Hepatocyte (in vitro differentiated cells): Measurements from ENCODE around the gene VENTX. TPM values are rescaled to one million over a fixed set of nuclear protein-coding genes. Genes with fewer than 3 reads are reported as not detected.

Experiments
- DNase-seq: peaks from one replicate; pipeline ENCODE4 v3.0.0-alpha.2; 2016; ENCODE audit warnings: low spot score
- H2AFZ ChIP-seq: fragments of 200-600 bp; sonication (generic); 2 replicates; pipeline ENCODE4 v1.6.0; 2016; ENCODE audit warnings: antibody characterized with exemption, mild to moderate bottlenecking
- H3K27ac ChIP-seq: fragments of 200-600 bp; sonication (generic); 2 replicates; pipeline ENCODE4 v1.5.1; 2016; ENCODE audit warnings: mild to moderate bottlenecking
- H3K27me3 ChIP-seq: fragments of 200-600 bp; sonication (generic); 2 replicates; pipeline ENCODE4 v1.6.1; 2016
- H3K36me3 ChIP-seq: fragments of 200-600 bp; sonication (generic); replicated peaks from 2 replicates; pipeline ENCODE4 v1.5.1; 2016; ENCODE audit warnings: low read depth; ENCODE audit not compliant: insufficient read depth
- H3K4me1 ChIP-seq: fragments of 200-600 bp; sonication (generic); 2 replicates; pipeline ENCODE4 v1.5.1; 2016; ENCODE audit warnings: mild to moderate bottlenecking, moderate library complexity; ENCODE audit not compliant: insufficient read depth
- H3K4me2 ChIP-seq: fragments of 200-600 bp; sonication (generic); 2 replicates; pipeline ENCODE4 v1.6.0; 2016
- H3K4me3 ChIP-seq: fragments of 200-600 bp; sonication (generic); 2 replicates; pipeline ENCODE4 v1.5.1; 2016; ENCODE audit warnings: mild to moderate bottlenecking
- H3K79me2 ChIP-seq: fragments of 200-600 bp; sonication (generic); 2 replicates; pipeline ENCODE4 v1.6.0; 2017; ENCODE audit warnings: mild to moderate bottlenecking
- H3K9me2 ChIP-seq: fragments of 200-600 bp; sonication (generic); replicated peaks from 2 replicates; pipeline ENCODE4 v1.6.0; 2017; ENCODE audit warnings: mild to moderate bottlenecking; ENCODE audit not compliant: insufficient read depth
- H3K9me3 ChIP-seq: fragments of 200-600 bp; sonication (generic); 2 replicates; pipeline ENCODE4 v1.5.1; 2016; ENCODE audit warnings: low read depth, mild to moderate bottlenecking
- H4K20me1 ChIP-seq: fragments of 200-600 bp; sonication (generic); 2 replicates; pipeline ENCODE4 v1.6.0; 2016; ENCODE audit warnings: mild to moderate bottlenecking; ENCODE audit not compliant: insufficient read depth, poor library complexity, severe bottlenecking
- EZH2 ChIP-seq: fragments of 200-600 bp; sonication (generic); IDR thresholded peaks from 2 replicates; pipeline ENCODE4 v1.6.1; 2016; ENCODE audit warnings: antibody characterized with exemption, mild to moderate bottlenecking, borderline replicate concordance
- EZH2phosphoT487 ChIP-seq: fragments of 200-600 bp; sonication (generic); IDR thresholded peaks from one replicate; pipeline ENCODE4 v1.6.1; 2018; ENCODE audit warnings: antibody characterized with exemption, mild to moderate bottlenecking, low read depth, moderate library complexity; ENCODE audit not compliant: unreplicated experiment, severe bottlenecking
- WGBS: methylation state at CpG from one replicate; pipeline ENCODE4 v1.1.6; 2016; ENCODE audit warnings: low lambda C conversion rate; ENCODE audit errors: missing lambda C conversion rate; 5-methylcytosine and 5-hydroxymethylcytosine counted together
- polyA plus RNA-seq: library from polyadenylated mRNA; unstranded; fragments of >200 nt; fragmentation: Nextera tagmentation; extraction: Ambion mirVana; gene quantifications from 2 replicates; pipeline ENCODE4 v1.2.1, GENCODE V29; 2016
- total RNA-seq: library from RNA; depleted of rRNA; stranded (reverse); fragments of >200 nt; gene quantifications from 2 replicates; pipeline ENCODE4 v1.2.3, GENCODE V29; 2014
- TF ChIP-seq, protein P1 (sequence below): fragments of 200-600 bp; sonication (generic); IDR thresholded peaks from 2 replicates; pipeline ENCODE4 v1.5.1; 2016; ENCODE audit warnings: antibody characterized with exemption, mild to moderate bottlenecking; ENCODE audit not compliant: poor library complexity

The VENTX gene
- total and polyA plus RNA-seq, 2 experiments from 2014 or later: not detected

- Histone ChIP-seq H3K9me2 (no peaks in the 10 kb centered on the region), H3K9me3 (no peaks in the 10 kb centered on the region), H3K4me2 (no peak overlapping the region), H3K36me3 (no peaks in the 10 kb centered on the region), H3K4me1 (no peaks in the 10 kb centered on the region), H3K4me3 (no peak overlapping the region), H2AFZ (no peak overlapping the region), H4K20me1 (no peaks in the 10 kb centered on the region), H3K27ac (no peak overlapping the region), H3K27me3 (no peaks in the 10 kb centered on the region), H3K79me2 (no peaks in the 10 kb centered on the region)
- TF ChIP-seq EZH2phosphoT487 (no peak), EZH2 (no peak)
- TF ChIP-seq, protein P1, sequence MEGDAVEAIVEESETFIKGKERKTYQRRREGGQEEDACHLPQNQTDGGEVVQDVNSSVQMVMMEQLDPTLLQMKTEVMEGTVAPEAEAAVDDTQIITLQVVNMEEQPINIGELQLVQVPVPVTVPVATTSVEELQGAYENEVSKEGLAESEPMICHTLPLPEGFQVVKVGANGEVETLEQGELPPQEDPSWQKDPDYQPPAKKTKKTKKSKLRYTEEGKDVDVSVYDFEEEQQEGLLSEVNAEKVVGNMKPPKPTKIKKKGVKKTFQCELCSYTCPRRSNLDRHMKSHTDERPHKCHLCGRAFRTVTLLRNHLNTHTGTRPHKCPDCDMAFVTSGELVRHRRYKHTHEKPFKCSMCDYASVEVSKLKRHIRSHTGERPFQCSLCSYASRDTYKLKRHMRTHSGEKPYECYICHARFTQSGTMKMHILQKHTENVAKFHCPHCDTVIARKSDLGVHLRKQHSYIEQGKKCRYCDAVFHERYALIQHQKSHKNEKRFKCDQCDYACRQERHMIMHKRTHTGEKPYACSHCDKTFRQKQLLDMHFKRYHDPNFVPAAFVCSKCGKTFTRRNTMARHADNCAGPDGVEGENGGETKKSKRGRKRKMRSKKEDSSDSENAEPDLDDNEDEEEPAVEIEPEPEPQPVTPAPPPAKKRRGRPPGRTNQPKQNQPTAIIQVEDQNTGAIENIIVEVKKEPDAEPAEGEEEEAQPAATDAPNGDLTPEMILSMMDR: no peak
- DNase-seq: no peak
- 94% methylated on average over 8 of the region's 14 CpGs for WGBS
Observed at GRCh38 chr10:133189726-133190125, 47.9 kb upstream of the VENTX start.

DNA sequence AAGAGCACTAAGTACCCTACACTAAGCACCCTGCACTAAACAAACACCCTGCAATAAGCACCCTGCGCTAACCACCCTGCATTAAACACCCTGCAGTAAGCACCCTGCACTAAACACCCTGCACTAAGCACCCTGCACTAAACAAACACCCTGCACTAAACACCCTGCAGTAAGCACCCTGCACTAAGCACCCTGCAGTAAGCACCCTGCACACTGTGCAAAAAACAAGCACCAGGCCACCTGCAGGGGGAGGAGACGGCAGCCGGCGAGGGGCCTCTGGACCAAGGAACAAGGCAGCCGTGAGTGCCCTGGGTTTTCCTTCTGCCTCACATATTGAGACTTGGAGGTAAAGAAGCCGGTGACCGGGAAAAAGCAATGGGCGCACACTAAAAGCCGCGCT lies 47.4 kb upstream of the VENTX start:
- no peaks in the 10 kb centered on the region for H3K27me3 ChIP-seq
- no peak overlapping the region for H3K4me2 ChIP-seq
- H3K36me3 ChIP-seq: no peaks in the 10 kb centered on the region
- H3K9me2 ChIP-seq: no peaks in the 10 kb centered on the region
- DNase-seq: no peak
- no peaks in the 10 kb centered on the region for H4K20me1 ChIP-seq
- 98% methylated on average over 10 of the region's 10 CpGs for WGBS
- H3K4me3 ChIP-seq: no peak overlapping the region
- no peaks in the 10 kb centered on the region for H3K4me1 ChIP-seq
- no peaks in the 10 kb centered on the region for H3K79me2 ChIP-seq
- H2AFZ ChIP-seq: no peak overlapping the region
- no peaks in the 10 kb centered on the region for H3K9me3 ChIP-seq
- TF ChIP-seq, protein P1: no peak
- TF ChIP-seq EZH2phosphoT487 (no peak), EZH2 (no peak)
- no peak overlapping the region for H3K27ac ChIP-seq

DNA sequence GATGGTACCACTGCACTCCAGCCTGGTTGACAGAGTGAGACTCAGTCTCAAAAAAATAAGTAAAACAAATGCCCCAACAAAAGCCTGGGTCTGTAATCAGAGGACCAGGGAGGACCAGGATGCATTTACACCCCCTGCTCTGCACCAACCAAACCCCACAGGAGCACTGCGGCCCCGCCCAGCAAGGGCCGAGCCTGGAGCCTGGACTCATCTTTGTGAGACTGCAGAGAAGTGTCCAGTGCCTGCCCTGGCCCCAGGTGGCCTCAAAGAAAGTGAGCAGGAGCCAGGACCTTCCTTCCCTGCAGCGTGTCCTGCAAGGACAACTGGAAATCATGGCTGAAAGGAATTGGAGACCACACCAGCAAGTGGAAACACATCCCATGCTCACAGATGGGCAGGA lies 46.0 kb upstream of the VENTX start:
- Histone ChIP-seq H3K4me3 (no peak overlapping the region), H4K20me1 (no peaks in the 10 kb centered on the region), H3K27me3 (no peaks in the 10 kb centered on the region), H3K36me3 (no peaks in the 10 kb centered on the region), H3K9me2 (no peaks in the 10 kb centered on the region), H3K79me2 (no peaks in the 10 kb centered on the region), H2AFZ (no peak overlapping the region), H3K27ac (no peak overlapping the region), H3K4me2 (no peak overlapping the region), H3K4me1 (no peaks in the 10 kb centered on the region), H3K9me3 (no peaks in the 10 kb centered on the region)
- TF ChIP-seq EZH2phosphoT487 (no peak), EZH2 (no peak)
- TF ChIP-seq, protein P1: no peak
- DNase-seq: no peak
- 94% methylated on average over 4 of the region's 4 CpGs for WGBS

GRCh38 chr10:133194151-133194550 lies 43.5 kb upstream of the VENTX start:
- Histone ChIP-seq H3K27ac (no peak overlapping the region), H3K9me3 (no peaks in the 10 kb centered on the region), H3K4me3 (no peak overlapping the region), H3K79me2 (no peaks in the 10 kb centered on the region), H3K4me2 (no peak overlapping the region), H2AFZ (no peak overlapping the region), H4K20me1 (no peaks in the 10 kb centered on the region), H3K4me1 (no peaks in the 10 kb centered on the region), H3K36me3 (no peaks in the 10 kb centered on the region), H3K9me2 (no peaks in the 10 kb centered on the region), H3K27me3 (no peaks in the 10 kb centered on the region)
- DNase-seq: no peak
- TF ChIP-seq EZH2: no peak
- no peak for TF ChIP-seq EZH2phosphoT487
- TF ChIP-seq, protein P1: no peak
- 92% methylated on average over 4 of the region's 4 CpGs for WGBS
